ENCODE measurements around the gene OSBP.
A peak's percentile ranks its signal among the peaks of the same experiment; 100 is the strongest.

GRCh38 chr11:59545179-59546020, 70.2 kb downstream of the OSBP start:
- TF ChIP-seq CTCF (IDR thresholded peaks at IDR 0.05) (no peak), POLR2A (IDR thresholded peaks at IDR 0.05) (peak in 1 of 4 donors; percentile 24)

All from upper lobe of left lung (tissue), 4 donors.